Lower leg skin (tissue), 3 donors: ENCODE data around the gene GRM7.

Experiments
- CTCF ChIP-seq, 3 donors: fragments of 450-650 bp; IDR thresholded peaks; one replicate each; pipeline ENCODE4 v1.5.1; 2016; ENCODE audit warnings: antibody characterized with exemption in 3 of 3, mild to moderate bottlenecking in 3 of 3, moderate library complexity in 2 of 3
- POLR2A ChIP-seq, 2 donors: fragments of 450-650 bp; IDR thresholded peaks; one replicate each; pipeline ENCODE4 v1.6.1; 2016 to 2017; ENCODE audit warnings: antibody characterized with exemption in 2 of 2, mild to moderate bottlenecking in 1 of 2, moderate library complexity in 1 of 2

GRCh38 chr3:7658294-7658693 is 797.4 kb downstream of the GRM7 start:
- TF ChIP-seq CTCF (IDR thresholded peaks at IDR 0.05) (no peak), POLR2A (IDR thresholded peaks at IDR 0.05) (no peak)
